Measurements from ENCODE around the gene GPR132.
"Not testable (repeated sequence)": the region's sequence is repeated elsewhere in the genome, so short reads cannot be mapped to it uniquely, and the experiment has no call there.

Gene GPR132

DNA sequence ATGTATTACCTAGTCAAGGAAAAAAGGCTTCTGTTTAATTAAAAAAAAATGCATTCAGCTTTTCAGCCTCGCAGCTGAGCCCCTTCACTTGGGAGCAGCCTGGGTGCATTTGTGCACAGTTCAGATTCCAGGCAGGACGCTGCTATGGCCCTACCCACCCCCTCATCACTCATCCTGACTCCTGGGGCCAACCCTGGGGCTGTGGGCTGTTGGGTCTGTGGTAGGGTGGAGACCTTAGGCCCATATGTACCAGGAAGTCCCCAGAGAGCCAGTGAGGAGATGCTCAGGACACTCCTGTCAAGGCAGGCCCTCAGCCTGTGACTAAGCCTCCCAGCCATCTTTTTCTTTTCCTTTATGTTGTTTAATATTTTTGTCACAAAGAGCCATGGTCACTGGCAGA, 35.0 kb downstream of the GPR132 start:
- no peaks in the 10 kb centered on the region for H3K79me2 ChIP-seq (ENCODE audit: low read length)
- no peaks in the 10 kb centered on the region; the same call in 1 of the 2 replicates for H3K27me3 ChIP-seq (replicated peaks; ENCODE audit: insufficient read depth, low read length)
- no peak overlapping the region for H2AFZ ChIP-seq (ENCODE audit: low read length)
- no peaks in the 10 kb centered on the region for H3K9me2 ChIP-seq (replicated peaks; ENCODE audit: insufficient read depth, low read length)
- no peak for DNase-seq
- no peak overlapping the region for H3K27ac ChIP-seq (ENCODE audit: low read length)
- H4K20me1 ChIP-seq (ENCODE audit: insufficient read depth, low read length): no peaks in the 10 kb centered on the region
- no peak overlapping the region for H3K9ac ChIP-seq (ENCODE audit: low read length)
- H3K9me3 ChIP-seq (replicated peaks; ENCODE audit: insufficient read depth, low read length): no peaks in the 10 kb centered on the region
- TF ChIP-seq EZH2 (optimal IDR thresholded peaks at IDR 0.05; ENCODE audit: low read depth, low read length) (no peak), EZH2phosphoT487 (IDR thresholded peaks at IDR 0.05; ENCODE audit: low read length) (no peak)
- TF ChIP-seq, protein P1, sequence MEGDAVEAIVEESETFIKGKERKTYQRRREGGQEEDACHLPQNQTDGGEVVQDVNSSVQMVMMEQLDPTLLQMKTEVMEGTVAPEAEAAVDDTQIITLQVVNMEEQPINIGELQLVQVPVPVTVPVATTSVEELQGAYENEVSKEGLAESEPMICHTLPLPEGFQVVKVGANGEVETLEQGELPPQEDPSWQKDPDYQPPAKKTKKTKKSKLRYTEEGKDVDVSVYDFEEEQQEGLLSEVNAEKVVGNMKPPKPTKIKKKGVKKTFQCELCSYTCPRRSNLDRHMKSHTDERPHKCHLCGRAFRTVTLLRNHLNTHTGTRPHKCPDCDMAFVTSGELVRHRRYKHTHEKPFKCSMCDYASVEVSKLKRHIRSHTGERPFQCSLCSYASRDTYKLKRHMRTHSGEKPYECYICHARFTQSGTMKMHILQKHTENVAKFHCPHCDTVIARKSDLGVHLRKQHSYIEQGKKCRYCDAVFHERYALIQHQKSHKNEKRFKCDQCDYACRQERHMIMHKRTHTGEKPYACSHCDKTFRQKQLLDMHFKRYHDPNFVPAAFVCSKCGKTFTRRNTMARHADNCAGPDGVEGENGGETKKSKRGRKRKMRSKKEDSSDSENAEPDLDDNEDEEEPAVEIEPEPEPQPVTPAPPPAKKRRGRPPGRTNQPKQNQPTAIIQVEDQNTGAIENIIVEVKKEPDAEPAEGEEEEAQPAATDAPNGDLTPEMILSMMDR (IDR thresholded peaks at IDR 0.05; ENCODE audit: low read length): no peak
- no peak overlapping the region for H3K4me3 ChIP-seq (ENCODE audit: low read length)
- 0 out of 2 replicates have a peak, but pooled peaks cover 5% of the 10 kb centered on the region for H3K4me1 ChIP-seq (ENCODE audit: low read length)
- H3K4me2 ChIP-seq (ENCODE audit: low read depth, low read length): no peak overlapping the region
- H3F3A ChIP-seq (ENCODE audit: insufficient read depth, low read length): no peaks in the 10 kb centered on the region
- H3K36me3 ChIP-seq (replicated peaks; ENCODE audit: insufficient read depth, low read length): no peaks in the 10 kb centered on the region

DNA sequence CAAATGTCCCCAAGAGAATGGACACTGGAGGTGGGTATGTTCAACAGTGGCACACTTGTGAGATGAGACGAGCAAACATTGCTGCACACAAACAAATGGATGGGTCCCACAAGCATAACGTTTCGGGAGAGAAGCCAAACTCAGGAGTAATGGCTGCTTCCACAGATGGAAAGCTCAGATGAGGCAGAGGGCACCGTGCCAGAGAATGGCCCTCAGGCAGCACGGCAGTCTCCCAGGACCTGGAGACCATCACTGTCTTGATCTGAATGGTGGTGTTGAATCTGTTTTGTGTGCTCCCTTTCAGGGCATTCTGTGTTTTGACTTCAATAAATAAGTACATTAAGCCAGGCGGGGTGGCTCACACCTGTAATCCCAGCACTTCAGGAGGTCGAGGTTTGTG, 35.8 kb downstream of the GPR132 start:
- no peak overlapping the region for H3K4me2 ChIP-seq (ENCODE audit: low read depth, low read length)

DNA sequence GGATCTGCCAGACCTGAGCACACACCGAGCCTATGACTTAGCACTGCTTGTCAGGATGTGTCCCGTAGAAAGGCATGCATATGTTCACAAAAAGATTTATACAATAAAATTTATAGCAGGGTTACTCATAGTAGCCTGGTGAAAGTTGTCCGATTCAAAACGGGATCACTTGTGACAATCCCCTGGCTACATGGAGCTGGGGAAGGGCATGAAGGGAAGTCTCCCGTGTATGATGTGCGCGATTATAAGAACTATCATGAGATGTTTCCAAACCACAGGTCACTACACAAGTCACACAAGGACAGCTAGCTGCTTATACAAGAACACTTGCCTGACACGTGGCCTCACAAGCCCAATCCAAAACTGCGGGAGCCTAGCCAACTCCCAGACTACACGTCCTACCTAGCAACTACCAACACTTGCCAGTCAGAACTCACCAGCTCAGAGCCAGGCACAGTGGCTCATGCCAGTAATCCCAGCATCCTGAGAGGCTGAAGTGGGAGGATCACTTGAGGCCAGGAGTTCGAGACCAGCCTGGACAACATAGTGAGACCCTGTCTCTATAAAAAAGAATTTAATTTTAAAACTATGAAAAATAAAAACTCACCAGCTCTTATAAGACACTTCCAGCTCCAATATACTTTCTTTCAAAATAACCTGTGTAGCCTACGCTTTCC, 36.8 kb downstream of the GPR132 start:
- Histone ChIP-seq H3K9me3 (replicated peaks; ENCODE audit: insufficient read depth, low read length) (no peaks in the 10 kb centered on the region), H3K9ac (ENCODE audit: low read length) (no peak overlapping the region), H3K4me3 (ENCODE audit: low read length) (no peak overlapping the region), H3K36me3 (replicated peaks; ENCODE audit: insufficient read depth, low read length) (no peaks in the 10 kb centered on the region), H3F3A (ENCODE audit: insufficient read depth, low read length) (no peaks in the 10 kb centered on the region), H2AFZ (ENCODE audit: low read length) (no peak overlapping the region), H3K27ac (ENCODE audit: low read length) (no peak overlapping the region), H3K4me2 (ENCODE audit: low read depth, low read length) (no peak overlapping the region), H3K4me1 (ENCODE audit: low read length) (0 out of 2 replicates have a peak, but pooled peaks cover 5% of the 10 kb centered on the region), H3K27me3 (replicated peaks; ENCODE audit: insufficient read depth, low read length) (no peaks in the 10 kb centered on the region; the same call in 1 of the 2 replicates), H3K9me2 (replicated peaks; ENCODE audit: insufficient read depth, low read length) (no peaks in the 10 kb centered on the region), H4K20me1 (ENCODE audit: insufficient read depth, low read length) (no peaks in the 10 kb centered on the region), H3K79me2 (ENCODE audit: low read length) (no peaks in the 10 kb centered on the region)
- DNase-seq: no peak
- TF ChIP-seq EZH2phosphoT487 (IDR thresholded peaks at IDR 0.05; ENCODE audit: low read length): no peak
- no peak for TF ChIP-seq EZH2 (optimal IDR thresholded peaks at IDR 0.05; ENCODE audit: low read depth, low read length)
- TF ChIP-seq, protein P1 (IDR thresholded peaks at IDR 0.05; ENCODE audit: low read length): no peak

More for the DNA sequence above, 35.8 kb downstream of the GPR132 start:
- Histone ChIP-seq H3K27ac (ENCODE audit: low read length) (no peak overlapping the region), H3K79me2 (ENCODE audit: low read length) (no peaks in the 10 kb centered on the region), H3K36me3 (replicated peaks; ENCODE audit: insufficient read depth, low read length) (no peaks in the 10 kb centered on the region), H4K20me1 (ENCODE audit: insufficient read depth, low read length) (no peaks in the 10 kb centered on the region), H3K27me3 (replicated peaks; ENCODE audit: insufficient read depth, low read length) (no peaks in the 10 kb centered on the region; the same call in 1 of the 2 replicates), H3K9ac (ENCODE audit: low read length) (no peak overlapping the region), H3K4me3 (ENCODE audit: low read length) (no peak overlapping the region), H2AFZ (ENCODE audit: low read length) (no peak overlapping the region), H3F3A (ENCODE audit: insufficient read depth, low read length) (no peaks in the 10 kb centered on the region), H3K4me1 (ENCODE audit: low read length) (0 out of 2 replicates have a peak, but pooled peaks cover 5% of the 10 kb centered on the region), H3K9me3 (replicated peaks; ENCODE audit: insufficient read depth, low read length) (no peaks in the 10 kb centered on the region), H3K9me2 (replicated peaks; ENCODE audit: insufficient read depth, low read length) (no peaks in the 10 kb centered on the region)
- DNase-seq: no peak
- no peak for TF ChIP-seq EZH2phosphoT487 (IDR thresholded peaks at IDR 0.05; ENCODE audit: low read length)
- TF ChIP-seq, protein P1 (IDR thresholded peaks at IDR 0.05; ENCODE audit: low read length): no peak
- TF ChIP-seq EZH2 (optimal IDR thresholded peaks at IDR 0.05; ENCODE audit: low read depth, low read length): no peak

DNA sequence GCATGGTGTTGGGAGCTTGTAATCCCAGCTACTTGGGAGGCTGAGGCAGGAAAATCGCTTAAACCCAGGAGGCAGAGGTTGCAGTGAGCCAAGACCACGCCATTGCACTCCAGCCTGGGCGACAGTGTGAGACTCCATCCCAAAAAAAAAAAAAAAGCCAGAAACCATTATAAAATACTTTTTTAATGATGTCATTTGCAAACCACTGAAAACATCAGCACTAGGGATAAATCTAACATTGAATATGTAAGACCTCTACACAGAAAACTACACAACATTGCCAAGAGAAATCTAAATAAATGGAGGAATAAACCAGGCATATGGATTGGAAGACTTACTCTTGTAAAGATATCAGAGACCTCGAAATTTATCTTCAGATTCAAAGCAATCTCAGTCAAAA, 37.5 kb downstream of the GPR132 start:
- H3K27me3 ChIP-seq (replicated peaks; ENCODE audit: insufficient read depth, low read length); H3K4me2 ChIP-seq (ENCODE audit: low read depth, low read length); H3K36me3 ChIP-seq (replicated peaks; ENCODE audit: insufficient read depth, low read length); H3K9me2 ChIP-seq (replicated peaks; ENCODE audit: insufficient read depth, low read length); H3K27ac ChIP-seq (ENCODE audit: low read length); H3K4me3 ChIP-seq (ENCODE audit: low read length); H3K9me3 ChIP-seq (replicated peaks; ENCODE audit: insufficient read depth, low read length); DNase-seq; H3K4me1 ChIP-seq (ENCODE audit: low read length); H3F3A ChIP-seq (ENCODE audit: insufficient read depth, low read length); H3K79me2 ChIP-seq (ENCODE audit: low read length); H2AFZ ChIP-seq (ENCODE audit: low read length); H3K9ac ChIP-seq (ENCODE audit: low read length); H4K20me1 ChIP-seq (ENCODE audit: insufficient read depth, low read length): not testable (repeated sequence)
